ENCODE data around the gene COA5. TPM values are rescaled to one million over a fixed set of nuclear protein-coding genes. Genes with fewer than 3 reads are reported as not detected.
"Not testable (repeated sequence)": the region's sequence is repeated elsewhere in the genome, so short reads cannot be mapped to it uniquely, and the experiment has no call there.

The COA5 gene
- polyA plus RNA-seq, 1 donor: 85.3 TPM

- no peak for DNase-seq
Observed at GRCh38 chr2:98608962-98609604, 771 bp upstream of the COA5 start.

GRCh38 chr2:98607741-98608115 lies 584 bp downstream of the COA5 start:
- no peak for DNase-seq

DNA sequence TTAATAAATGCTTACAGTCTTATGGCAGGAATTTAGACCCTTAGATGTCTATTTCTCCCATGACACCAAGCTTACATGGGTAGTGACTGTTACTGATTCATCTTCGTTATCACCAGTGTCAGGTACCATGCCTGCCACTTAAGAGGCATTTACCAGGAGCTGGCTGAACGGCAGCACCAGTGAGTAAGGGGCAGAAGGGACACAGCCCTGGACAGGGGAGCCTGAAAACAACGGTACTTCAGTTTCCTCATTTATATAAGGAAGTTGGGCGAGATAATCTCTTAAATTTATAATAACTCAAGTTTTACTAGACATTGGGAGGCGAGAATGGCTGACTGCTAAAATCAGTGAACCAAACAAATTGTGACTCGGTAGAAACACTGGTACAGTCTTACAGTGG lies 1.2 kb downstream of the COA5 start:
- DNase-seq: no peak

DNA sequence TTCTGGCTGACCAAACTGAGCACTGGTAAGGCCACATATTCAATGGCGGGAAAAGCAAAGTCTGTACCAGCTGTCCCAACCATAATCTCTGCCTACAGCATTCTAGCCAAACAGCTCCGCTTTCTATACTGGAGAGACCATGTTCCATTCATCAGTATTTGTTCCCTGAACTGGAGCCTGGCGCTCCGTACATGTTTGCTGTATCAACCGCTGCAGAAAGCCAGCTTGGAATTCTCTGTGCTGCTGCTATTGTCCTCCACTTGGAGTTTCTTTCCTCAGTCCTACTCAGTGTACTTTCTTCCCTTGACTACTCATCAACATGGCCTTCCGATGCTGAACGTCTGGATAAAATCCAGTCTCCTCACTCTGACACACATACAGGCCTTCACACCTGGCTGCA lies 1.9 kb downstream of the COA5 start:
- no peak for DNase-seq

- no peak for DNase-seq
Observed at GRCh38 chr2:98605076-98605475, 3.2 kb downstream of the COA5 start.

DNA sequence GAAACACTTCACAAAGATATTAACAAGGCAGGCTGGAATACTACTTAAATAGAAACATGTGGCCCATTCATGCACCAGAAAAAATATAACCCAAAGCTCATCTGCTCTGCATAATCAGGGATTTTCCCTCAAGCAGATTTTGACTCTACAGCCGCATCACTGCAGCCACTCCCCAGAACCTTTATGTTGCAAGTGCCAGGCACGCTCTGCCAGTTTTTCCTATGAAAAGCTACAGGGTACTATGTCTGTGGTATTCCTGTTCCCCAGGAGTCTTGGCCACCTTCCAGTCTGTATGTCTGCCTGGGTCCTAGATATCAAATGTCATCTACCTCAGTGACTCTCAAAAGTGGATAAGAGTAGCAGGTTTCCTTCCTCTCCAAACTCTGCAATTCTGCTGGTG lies 3.8 kb downstream of the COA5 start:
- DNase-seq: no peak

GRCh38 chr2:98601532-98602132 lies 6.7 kb downstream of the COA5 start:
- no peak for DNase-seq

DNA sequence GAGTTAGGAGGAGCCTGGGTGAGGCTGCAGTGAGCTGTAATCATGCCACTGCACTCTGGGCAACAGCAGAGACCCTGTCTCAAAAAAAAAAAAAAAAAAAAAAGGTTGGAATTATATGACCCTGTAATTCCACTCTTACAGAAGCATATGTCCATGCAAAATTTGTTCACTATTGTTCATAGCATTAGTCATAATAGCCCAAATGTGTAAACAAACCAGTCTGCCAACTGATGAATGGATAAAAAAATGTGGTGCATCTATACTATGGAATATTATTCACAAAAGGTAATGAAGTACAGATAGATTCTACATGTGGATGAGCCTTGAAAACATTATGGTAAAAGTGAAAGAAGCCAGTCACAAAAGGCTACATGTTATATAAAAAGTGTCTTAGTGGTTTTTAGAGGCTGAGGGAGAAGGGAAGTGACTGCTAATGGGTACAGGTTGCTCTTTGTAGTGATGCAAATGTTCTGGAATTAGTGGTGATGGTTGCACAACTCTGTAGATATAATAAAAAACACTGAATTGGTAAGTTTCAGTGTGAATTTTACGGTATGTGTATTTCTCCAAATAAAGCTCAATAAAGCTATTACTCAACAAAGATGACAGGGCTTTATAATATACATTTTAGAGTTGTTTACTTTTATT lies 9.4 kb downstream of the COA5 start:
- no peak for DNase-seq

DNA sequence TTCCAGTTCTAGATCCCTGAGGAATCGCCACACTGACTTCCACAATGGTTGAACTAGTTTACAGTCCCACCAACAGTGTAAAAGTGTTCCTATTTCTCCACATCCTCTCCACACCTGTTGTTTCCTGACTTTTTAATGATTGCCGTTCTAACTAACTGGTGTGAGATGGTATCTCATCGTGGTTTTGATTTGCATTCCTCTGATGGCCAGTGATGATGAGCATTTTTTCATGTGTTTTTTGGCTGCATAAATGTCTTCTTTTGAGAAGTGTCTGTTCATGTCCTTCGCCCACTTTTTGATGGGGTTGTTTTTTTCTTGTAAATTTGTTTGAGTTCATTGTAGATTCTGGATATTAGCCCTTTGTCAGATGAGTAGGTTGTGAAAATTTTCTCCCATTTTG lies 13.6 kb downstream of the COA5 start:
- DNase-seq: not testable (repeated sequence)

DNA sequence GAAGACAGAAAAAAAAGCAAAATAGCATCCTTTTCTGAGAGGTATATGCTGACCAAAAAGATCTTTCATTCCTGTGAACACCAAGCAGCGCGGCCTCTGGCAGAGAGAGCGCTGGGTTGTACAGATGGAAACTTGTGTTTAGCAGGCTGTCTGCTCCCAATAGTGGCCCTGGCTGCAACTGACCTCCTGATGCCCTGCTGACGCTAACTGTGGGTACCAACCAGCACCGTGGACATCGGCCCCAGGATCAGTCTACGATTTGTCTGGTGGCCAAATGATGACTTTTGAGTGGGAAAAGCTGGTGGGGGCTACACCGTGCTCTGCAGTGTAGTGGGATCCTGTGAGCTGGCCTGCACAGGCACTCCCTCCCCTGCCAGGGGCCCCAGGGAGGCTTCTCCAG lies 15.7 kb downstream of the COA5 start:
- DNase-seq: no peak

- no peak for DNase-seq
Observed at GRCh38 chr2:98589489-98589888, 18.8 kb downstream of the COA5 start.

- DNase-seq: no peak
Observed at GRCh38 chr2:98588880-98589431, 19.4 kb downstream of the COA5 start.

- DNase-seq: no peak
Observed at GRCh38 chr2:98586551-98587140, 21.7 kb downstream of the COA5 start.

GRCh38 chr2:98585386-98585785 lies 22.9 kb downstream of the COA5 start:
- no peak for DNase-seq

DNA sequence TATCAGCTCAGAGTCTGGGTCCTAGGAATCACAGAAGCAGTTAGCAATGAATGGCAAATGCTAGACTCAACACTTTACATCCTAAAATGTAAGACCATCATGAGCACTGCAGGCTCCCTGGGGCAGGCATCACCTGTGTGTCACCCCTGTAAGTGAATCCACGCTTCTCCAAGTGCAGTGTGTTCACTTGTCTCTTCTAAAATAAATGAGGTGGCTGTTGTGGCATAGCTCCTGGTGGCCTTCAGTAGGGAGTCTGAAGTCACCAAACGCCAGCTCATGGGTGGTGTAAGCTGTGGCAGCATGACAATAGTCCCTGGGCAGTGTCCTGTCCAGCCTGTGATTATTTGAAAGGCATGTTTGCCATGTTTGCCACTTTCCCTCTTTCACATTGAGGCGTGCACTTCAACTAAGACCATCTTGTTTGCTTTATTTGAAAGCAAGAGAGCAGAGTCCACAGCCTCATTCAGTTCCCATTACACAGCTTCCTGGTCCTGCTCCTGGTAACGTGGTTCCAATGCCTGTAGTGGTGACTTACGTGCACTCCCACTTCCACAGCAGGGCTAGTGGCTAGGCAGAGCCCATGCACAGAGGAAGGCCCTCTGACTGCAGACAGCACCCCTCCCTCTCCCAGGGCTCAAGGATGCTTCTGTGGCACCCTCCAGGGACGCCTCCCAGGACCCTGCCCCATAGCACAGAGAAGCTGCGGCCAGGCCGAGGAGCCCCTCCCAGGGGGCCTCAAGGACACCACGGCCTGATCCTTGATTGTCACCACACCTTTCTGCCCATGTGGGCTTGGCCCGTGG lies 24.3 kb downstream of the COA5 start:
- no peak for DNase-seq

GRCh38 chr2:98583276-98583675 lies 25.0 kb downstream of the COA5 start:
- DNase-seq: no peak

- DNase-seq: no peak
Observed at GRCh38 chr2:98582523-98582922, 25.8 kb downstream of the COA5 start.

DNA sequence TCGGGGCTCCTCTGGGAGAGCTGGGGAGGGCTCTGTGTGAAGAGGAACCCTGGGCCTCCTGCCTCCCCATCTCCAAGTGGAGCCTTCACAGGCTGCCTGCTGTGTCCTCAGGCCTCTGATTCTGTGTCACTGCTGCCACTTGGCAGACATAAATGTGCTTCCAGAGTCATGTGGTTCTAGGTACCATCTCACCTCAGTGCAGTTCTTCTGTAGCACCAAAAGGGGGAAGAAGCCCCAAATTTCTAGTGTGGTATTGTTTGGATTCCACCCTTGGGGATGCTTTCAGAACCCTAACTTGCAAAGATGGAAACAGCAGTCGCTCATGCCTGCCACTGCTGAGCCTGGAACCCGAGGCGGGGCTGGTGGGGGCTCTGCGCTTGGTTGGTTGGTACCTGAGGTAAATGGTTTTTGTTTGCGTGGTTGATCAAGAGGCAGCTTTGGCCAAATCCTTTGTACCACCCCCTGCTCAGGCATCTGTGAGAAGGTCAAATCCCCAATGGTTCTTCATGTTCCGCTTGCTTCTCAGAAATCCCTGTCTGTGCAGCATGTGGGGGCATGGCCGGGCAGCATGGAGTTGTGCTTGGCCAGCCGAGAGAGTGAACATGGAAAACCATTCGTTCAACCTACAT lies 27.5 kb downstream of the COA5 start:
- DNase-seq: no peak

- no peak for DNase-seq
Observed at GRCh38 chr2:98579926-98580325, 28.4 kb downstream of the COA5 start.

DNA sequence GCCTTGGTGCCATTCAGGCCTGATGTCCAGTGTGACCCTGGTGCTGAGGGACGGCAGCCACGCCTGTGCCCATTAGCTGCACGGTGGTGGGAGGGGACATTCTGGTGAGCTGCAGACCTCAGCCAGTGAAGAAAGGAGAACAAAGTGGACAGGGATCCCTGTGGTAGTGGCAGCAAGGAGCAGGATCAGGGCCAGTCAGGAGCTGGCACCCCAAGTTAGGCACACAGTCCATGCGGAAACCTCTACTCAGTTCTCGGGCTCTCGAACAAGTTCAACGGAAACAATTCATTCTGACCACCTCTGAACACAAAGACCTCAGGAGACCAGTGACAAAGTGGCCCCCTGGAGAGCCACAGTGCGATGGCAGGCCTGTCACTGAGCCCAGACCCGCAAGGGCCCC lies 30.1 kb downstream of the COA5 start:
- no peak for DNase-seq

DNA sequence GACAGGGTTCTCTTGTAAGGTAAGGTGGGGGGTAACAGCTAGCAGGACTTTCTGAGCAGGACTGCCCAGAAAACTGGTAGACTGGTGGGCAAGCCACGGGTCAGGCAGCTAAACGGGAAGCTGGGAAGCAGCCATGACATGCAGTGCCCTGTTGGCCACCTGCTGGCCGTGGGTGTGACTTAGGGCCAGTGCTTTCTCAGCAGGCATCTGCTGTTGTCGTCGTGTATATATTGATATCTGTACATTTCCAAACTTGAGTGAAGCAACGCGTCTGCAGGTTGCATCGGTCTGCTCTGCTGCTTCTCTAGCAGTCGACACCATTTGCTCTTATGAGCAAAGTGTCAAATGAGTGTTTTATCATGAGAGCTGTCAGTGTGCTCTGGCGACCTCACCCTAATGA lies 31.0 kb downstream of the COA5 start:
- no peak for DNase-seq
